Neural progenitor cell (in vitro differentiated cells): ENCODE measurements around the gene LKAAEAR1.

Source experiments
- EZH2 ChIP-seq: fragments of 200-600 bp; sonication (generic); IDR thresholded peaks from 2 replicates; pipeline ENCODE4 v1.6.1; 2017; ENCODE audit warnings: antibody characterized with exemption, mild to moderate bottlenecking, moderate library complexity
- TF ChIP-seq, protein P1 (sequence below): fragments of 200-600 bp; sonication (generic); IDR thresholded peaks from 2 replicates; pipeline ENCODE4 v1.5.1; 2017; ENCODE audit warnings: antibody characterized with exemption, mild to moderate bottlenecking

DNA sequence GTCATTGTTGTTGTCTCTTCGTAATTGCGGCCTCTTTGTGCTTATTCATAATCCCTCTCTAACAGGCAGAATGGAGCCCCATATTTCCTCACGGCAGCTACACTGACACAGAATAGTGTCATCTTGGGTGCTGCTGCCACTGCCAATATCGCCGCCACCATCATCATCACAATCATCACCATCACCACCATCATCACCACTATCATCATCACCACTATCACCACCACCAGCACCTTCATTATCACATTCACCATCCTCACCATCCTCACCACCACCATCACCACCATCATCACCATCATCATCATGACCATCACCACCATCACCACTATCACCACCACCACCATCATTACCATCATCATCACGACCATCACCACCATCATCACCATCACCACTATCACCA lies 12.3 kb upstream of the LKAAEAR1 start:
- TF ChIP-seq, protein P1, sequence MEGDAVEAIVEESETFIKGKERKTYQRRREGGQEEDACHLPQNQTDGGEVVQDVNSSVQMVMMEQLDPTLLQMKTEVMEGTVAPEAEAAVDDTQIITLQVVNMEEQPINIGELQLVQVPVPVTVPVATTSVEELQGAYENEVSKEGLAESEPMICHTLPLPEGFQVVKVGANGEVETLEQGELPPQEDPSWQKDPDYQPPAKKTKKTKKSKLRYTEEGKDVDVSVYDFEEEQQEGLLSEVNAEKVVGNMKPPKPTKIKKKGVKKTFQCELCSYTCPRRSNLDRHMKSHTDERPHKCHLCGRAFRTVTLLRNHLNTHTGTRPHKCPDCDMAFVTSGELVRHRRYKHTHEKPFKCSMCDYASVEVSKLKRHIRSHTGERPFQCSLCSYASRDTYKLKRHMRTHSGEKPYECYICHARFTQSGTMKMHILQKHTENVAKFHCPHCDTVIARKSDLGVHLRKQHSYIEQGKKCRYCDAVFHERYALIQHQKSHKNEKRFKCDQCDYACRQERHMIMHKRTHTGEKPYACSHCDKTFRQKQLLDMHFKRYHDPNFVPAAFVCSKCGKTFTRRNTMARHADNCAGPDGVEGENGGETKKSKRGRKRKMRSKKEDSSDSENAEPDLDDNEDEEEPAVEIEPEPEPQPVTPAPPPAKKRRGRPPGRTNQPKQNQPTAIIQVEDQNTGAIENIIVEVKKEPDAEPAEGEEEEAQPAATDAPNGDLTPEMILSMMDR = no peak
- no peak for TF ChIP-seq EZH2
